GM13976 (cell line): ENCODE data around the gene FAM193B.

Experiments
- DNase-seq: peaks from one replicate; pipeline ENCODE4 v3.0.0; 2012; ENCODE audit warnings: low spot score
- in situ Hi-C: fragments of 300-500 bp; cut with MboI; formaldehyde crosslinking; loops from one replicate; pipeline ENCODE4 v1.12.0; 2022; ENCODE audit warnings: low sequenced_read_pairs, mixed read lengths, inconsistent platforms; ENCODE audit not compliant: unreplicated experiment
- TF ChIP-seq, protein P1 (sequence below): IDR thresholded peaks from 2 replicates; pipeline ENCODE4 v1.5.1; 2012; ENCODE audit warnings: borderline replicate concordance, mild to moderate bottlenecking; ENCODE audit not compliant: insufficient read depth; ENCODE audit errors: extremely low read depth, missing control alignments, control extremely low read depth

Gene FAM193B

DNA sequence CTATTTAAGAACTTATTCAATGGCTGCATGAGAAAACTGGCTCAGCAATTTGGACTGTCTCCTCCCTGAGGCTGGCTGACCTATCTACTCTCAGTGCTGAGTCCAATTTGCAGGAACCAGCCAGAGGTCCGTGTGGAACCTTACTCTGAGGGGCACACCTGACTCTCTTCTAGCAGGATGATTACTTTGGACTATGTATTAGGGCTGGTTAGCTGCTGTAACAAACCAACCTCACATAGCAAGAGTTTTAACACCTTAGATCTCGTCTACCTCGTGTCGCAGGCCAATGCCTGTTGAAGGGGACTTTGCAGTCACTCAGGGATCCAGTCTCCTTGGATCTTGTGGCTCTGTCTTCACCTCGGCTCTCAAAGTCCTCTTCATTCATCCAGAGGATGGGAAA is 3.4 kb upstream of the FAM193B start:
- in situ Hi-C loops = no loop called here
- TF ChIP-seq, protein P1, sequence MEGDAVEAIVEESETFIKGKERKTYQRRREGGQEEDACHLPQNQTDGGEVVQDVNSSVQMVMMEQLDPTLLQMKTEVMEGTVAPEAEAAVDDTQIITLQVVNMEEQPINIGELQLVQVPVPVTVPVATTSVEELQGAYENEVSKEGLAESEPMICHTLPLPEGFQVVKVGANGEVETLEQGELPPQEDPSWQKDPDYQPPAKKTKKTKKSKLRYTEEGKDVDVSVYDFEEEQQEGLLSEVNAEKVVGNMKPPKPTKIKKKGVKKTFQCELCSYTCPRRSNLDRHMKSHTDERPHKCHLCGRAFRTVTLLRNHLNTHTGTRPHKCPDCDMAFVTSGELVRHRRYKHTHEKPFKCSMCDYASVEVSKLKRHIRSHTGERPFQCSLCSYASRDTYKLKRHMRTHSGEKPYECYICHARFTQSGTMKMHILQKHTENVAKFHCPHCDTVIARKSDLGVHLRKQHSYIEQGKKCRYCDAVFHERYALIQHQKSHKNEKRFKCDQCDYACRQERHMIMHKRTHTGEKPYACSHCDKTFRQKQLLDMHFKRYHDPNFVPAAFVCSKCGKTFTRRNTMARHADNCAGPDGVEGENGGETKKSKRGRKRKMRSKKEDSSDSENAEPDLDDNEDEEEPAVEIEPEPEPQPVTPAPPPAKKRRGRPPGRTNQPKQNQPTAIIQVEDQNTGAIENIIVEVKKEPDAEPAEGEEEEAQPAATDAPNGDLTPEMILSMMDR = no peak

DNA sequence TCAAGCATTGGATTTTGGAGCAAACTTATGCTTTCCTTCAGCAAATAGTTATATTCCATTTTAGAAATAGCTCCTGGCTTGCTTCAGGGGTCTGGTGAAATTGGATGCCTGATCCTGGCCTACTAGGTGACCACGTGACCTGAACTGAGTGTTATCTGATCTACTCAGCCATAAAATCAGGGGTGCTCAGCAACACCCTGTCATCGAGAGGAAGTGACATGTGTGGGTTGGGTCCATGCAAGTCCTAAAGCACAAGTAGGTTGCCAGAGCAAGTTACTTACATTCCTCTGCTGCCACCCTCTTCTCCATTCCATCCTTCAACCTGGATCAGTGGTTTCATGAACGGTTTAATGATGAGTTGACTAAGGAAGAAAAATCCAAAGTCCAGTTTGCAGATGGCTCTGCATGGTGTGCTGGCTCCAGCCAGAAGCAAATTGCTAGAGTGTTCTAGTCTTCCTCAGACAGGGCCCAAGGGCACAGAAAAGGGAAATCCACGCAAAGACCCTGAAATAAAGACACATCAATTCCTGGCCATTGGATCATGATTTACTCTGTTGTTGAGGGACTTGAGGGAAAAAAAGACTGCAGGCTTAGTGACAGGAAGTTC is 2.8 kb upstream of the FAM193B start:
- DNase-seq = no peak
- TF ChIP-seq, protein P1 = no peak
- in situ Hi-C loops = no loop called here

More for the DNA sequence above, 3.4 kb upstream of the FAM193B start:
- DNase-seq = no peak

DNA sequence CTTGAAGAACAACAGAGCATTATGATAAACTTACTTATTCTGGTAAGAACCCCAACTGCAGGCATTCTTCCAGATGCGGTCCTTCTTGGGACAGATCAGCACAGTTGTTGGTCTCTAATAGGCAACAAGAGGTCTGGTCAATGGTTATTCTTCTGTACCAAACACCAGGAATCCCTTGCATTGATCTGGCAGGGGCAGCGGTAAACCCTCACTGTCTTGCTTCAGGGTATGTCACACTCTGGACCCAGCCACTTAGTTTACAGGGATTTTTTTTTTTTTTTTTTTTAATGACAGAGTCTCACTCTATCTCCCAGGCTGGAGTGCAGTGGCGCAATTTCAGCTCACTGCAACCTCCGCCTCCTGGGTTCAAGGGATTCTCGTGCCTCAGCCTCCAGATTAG is 1.3 kb upstream of the FAM193B start:
- in situ Hi-C loops = no loop called here

DNA sequence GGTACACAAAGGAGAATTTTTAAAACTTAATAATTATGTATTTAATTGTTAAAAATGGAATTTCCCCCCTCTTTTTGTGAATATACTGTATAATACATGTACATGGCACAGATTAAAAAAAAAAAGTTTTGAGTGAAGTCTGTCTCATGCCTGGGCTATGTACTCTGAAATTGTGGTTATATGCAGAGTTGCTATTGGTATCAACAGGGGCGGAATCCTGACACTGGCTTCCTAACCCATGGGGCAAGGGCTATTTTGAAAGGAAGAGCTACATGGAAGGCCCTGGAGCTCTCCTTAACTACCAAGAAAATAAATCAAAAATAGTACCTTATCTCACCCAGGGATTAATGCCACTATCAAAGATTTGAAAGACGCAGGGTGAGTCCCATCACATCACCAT is 865 bp upstream of the FAM193B start:
- DNase-seq = no peak
- TF ChIP-seq, protein P1 = no peak
- in situ Hi-C loops = no loop called here

More for the DNA sequence above, 1.3 kb upstream of the FAM193B start:
- TF ChIP-seq, protein P1 = no peak
- DNase-seq = no peak

DNA sequence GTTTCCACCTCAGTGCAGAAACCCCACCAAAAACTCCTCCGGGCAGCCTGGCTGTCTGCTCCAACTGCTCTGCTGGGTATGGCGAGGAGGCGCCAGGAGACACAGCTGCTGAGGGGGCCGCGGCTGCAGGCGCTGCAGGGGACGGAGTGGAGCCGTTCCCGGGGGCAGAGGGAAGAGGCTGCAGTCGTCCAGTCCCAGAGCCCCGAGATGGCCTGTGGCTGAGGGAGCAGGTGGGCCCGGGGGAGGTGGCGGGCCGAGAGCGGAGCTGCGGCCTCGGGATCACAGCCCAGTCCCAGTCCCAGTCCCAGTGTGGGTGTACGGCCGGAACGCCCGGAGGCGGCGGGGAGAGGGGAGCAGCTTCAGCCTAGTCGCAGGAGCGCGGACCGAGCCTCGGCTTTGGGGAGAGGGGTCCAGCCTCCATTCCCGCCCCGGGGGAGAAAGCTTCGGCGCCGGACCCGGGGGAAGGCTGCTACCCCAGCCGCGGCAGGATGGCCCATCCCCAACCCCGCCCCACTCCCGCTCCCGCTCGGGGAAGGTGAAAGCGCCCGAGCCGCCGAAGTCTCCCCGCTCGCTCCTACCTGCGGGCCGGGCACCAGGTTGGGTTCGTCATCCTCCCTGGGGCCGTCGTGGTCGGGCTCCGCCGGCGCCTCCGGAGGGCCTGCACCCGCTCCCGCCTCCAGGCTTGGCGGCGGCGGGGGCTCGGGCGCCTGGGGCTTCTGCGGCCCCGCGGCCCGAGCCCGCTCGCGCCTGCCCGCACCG is 513 bp downstream of the FAM193B start:
- peak; percentile 79 for DNase-seq
- in situ Hi-C loops = no loop called here
- TF ChIP-seq, protein P1 = no peak

DNA sequence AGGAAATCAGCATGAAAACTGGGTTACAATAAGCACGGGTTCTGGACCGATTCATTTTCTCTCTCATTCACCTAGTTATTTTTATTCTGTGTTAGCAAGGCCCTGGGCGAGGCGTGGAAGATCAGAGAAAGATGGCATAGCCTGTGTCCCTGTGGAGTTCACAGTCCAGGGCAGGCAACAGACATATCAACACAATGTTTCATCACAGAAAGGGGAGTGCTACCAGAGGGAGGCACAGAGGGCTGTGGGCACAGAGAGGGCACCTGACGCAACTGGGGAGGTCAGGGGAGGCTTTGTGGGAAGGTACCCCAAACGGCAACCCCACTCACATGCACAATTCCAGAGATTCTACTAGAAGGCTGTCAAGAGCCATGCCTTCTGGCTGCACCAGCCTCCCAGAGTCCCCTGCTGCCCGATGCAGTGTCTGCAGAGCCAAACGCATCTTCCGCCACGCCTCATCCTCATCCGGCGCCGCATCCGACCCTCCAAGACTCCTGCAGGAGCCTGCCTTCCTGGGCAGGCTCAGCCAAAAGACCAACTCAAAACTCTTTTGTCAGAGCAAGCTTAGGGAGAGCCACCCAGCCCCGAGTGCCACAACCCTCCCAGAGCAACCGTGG is 1.4 kb downstream of the FAM193B start:
- TF ChIP-seq, protein P1 = no peak
- in situ Hi-C loops = no loop called here
- DNase-seq = no peak
